Stimulated activated CD4-positive, alpha-beta T cell treated with anti-CD3 and anti-CD28 coated beads, Interleukin-4, amount 100 ng/mL, for 4 hours (primary cell): Measurements from ENCODE around the gene KIAA1614.

Source experiments
- DNase-seq, 2 experiments: peaks; one replicate each; pipeline ENCODE4 v3.0.0-alpha.2; 2020

The KIAA1614 gene

GRCh38 chr1:180909005-180909414 is 3.7 kb upstream of the KIAA1614 start:
- DNase-seq, result no peak

GRCh38 chr1:180909462-180909976 is 3.2 kb upstream of the KIAA1614 start:
- no peak for DNase-seq

GRCh38 chr1:180911640-180912191 is 981 bp upstream of the KIAA1614 start:
- no peak for DNase-seq

DNA sequence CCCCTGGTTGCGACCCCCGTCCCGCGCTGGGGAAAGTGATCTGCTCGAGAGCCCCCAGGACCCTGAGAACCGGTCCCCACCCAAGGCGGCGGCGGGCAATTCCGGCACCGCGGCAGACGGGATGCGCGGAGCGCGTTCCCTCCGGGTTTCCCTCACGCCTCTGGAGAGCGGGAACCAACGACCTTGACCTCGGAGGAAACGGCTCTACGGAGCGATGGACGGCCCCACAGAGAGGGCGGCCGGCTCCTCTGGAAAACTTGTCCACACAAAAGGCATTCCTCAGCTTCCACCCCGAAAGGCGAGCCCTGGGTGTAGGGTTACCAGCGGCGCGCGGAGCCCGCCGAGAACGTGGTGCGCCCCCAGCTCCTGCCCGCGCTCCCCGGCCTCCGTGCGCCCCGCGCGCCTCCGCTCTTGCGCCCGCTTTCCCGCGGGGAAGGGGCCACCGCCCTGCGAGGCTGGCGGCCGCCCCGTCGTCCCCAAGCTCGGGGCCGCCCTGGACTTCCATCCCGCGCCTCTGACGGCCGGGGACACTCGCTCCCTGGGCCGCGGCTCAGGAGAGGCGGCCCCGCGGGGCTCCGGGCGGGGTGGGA is 391 bp upstream of the KIAA1614 start:
- no peak for DNase-seq

DNA sequence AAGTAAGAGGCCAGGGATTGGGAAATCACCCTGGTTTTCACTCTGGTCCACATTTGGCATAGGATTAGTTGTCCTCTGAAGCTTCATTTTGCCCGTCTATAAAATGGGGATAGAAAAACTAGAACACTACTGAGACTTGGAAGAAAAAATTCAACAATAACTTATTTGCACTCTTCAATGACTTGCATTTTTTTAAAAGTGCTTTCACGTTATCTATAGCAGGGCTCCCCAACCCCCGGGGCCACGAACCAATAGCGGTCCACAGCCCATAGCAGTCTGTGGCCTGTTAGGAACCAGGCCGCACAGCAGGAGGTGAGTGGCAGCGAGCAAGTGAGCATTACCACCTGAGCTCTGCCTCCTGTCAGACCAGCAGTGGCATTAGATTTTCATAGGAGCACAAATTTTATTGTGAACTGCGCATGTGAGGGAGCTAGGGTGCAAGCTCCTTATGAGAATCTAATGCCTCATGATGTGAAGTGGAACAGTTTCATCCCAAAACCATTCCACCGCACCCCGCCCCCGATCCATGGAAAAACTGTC is 2.8 kb downstream of the KIAA1614 start:
- DNase-seq, result no peak

DNA sequence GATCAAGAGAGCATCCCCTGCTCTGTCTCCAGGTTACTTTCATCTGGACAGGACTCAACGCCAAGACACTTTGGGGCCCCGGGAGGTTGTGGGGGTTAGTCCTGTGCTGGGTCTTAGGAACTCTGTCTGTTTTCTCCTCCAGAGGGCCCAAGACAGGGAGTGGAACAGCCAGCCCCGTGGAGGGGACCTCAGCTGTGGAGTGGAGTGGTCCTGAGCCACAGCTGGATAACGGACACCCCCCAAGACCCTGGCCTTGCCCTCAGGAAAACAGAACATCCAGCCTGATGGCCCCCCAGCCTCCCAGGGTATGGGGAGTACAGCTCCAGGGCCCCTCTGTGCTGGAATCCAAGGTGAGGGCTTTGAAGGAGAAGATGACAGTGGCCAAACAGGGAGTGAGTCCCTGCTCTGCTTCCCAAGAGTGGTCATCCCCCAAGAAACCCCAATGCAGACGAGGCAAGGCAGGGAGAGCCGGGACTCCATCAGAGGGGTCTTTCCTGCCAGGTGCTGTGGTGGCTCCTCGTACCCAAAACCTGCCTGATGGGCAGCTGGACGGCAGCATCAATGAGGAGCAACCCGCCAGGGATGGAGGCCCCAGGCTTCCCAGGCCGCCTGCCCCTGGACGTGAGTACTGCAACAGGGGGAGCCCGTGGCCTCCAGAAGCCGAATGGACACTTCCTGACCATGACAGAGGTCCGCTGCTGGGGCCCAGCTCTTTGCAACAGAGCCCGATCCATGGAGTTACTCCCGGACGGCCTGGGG is 3.5 kb downstream of the KIAA1614 start:
- DNase-seq, result no peak

DNA sequence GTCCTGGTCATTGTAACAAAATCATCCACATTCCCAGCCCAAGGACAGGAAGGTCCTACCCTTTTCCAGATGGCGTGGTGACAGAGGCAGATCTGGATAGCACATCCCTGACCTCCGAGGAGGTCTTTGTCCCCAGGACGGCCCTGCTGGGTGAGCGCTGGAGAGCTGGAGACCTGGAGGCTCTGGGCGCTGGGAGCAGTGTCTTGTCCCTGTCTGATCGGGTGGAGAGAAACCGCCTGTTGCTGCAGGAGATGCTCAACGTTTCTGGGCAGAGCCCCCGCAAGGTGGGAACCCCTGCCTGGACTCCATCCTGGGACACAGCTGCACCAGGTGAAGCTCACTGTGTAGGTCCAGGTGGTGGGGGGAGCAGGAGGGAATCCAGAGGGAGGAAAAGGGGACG is 4.1 kb downstream of the KIAA1614 start:
- no peak for DNase-seq

- no peak for DNase-seq
Observed at GRCh38 chr1:180917306-180918065, 4.8 kb downstream of the KIAA1614 start.

GRCh38 chr1:180918519-180918918 is 5.8 kb downstream of the KIAA1614 start:
- DNase-seq, result no peak

- DNase-seq, result no peak
Observed at GRCh38 chr1:180919183-180919700, 6.5 kb downstream of the KIAA1614 start.

GRCh38 chr1:180920193-180920592 is 7.5 kb downstream of the KIAA1614 start:
- no peak for DNase-seq

- DNase-seq, result no peak
Observed at GRCh38 chr1:180920702-180921101, 8.0 kb downstream of the KIAA1614 start.

DNA sequence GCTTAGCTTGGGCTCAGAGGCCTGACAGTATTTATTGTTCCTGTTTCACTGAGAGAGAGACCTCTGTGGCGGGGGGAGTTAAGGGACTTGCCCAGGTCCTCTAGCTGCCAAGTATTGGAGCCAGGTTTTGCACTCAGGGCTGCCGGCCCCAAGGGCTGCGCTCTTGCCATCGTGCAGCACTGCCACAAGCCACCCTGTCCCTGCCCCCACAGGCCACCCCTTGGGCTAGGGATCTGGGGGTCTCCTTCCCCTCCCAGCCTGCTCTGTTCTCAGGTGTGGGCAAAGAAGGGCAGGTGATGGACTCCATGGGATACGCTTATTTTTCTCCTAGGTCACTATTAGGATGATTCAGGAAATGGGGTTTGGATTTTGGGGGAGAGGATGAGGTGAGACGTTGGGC is 8.7 kb downstream of the KIAA1614 start:
- DNase-seq, result no peak

- no peak for DNase-seq
Observed at GRCh38 chr1:180921891-180922630, 9.4 kb downstream of the KIAA1614 start.

DNA sequence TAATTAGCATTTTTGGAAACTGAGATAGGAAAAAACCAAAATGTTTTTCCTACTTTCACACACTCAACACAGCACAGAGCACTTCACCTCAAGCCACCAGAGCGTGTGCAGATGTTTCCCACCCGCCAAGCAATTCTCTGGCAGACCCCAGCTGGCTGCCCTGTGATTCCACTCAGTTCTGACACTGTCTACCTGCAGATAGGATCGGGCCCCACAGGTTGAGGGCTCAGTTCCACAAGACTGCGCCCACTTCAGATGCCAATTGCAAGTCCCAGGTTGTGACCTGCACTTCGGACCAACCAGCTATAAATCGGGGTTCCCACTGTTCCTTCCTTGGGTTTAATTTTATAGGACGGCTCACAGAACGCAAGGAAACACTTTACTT is 9.9 kb downstream of the KIAA1614 start:
- DNase-seq, result no peak

- no peak for DNase-seq
Observed at GRCh38 chr1:180923021-180923841, 10.5 kb downstream of the KIAA1614 start.

- DNase-seq, result no peak
Observed at GRCh38 chr1:180923887-180924286, 11.2 kb downstream of the KIAA1614 start.

DNA sequence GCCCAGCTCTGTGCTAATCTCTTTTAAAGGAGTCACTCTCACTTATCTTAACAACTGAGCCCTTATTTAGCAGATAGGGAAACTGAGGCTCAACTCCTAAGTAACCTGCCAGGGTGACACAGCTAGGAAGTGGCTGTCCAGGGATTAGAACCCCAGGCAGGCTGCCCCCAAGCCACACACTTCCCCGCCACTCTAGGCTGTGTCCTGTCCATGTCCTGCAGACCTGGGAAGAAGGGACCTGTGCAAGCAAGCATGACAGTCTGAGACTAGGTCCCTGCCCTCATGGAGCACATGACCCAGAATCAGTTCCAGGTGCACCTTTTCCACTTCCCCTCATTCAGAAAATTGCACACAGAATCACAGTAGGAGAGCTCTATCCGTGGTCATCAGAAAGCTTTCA is 12.2 kb downstream of the KIAA1614 start:
- no peak for DNase-seq

DNA sequence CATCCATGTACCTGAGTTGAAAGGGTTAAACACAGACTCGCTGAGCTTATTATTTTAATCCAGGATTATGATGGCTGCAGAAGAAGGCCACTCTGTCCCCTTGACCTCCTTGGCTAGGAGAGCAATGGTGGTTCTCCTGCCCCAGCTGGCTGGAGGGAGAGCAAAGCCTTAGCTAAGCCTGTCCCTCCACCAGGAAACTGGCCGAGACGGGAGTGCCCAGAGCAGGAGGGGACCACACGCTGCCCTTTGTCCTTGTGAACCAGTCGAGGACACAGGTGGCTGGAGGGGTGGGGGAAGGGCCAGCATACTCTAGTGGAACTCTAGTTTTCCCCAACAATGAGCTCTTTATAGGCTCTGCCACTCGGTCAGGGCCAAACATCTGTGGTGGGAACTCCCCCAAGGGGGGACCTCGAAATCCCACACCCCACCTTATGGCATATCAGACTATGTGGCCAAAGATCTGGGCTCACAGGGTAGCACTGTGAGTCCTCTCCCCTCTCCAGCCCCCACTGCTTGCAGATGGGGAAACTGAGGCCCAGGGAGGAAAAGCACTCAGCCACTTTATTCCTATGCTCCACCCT is 12.9 kb downstream of the KIAA1614 start:
- DNase-seq, result no peak

GRCh38 chr1:180926164-180926981 is 13.7 kb downstream of the KIAA1614 start:
- DNase-seq, result no peak
